ENCODE measurements around the gene C1orf105. TPM values are rescaled to one million over a fixed set of nuclear protein-coding genes. Genes with fewer than 3 reads are reported as not detected.

The C1orf105 gene
- total and polyA plus RNA-seq, 10 donors, result not detected

- H3K36me3 ChIP-seq, result no peaks in the 10 kb centered on the region
- H3K4me3 ChIP-seq, result no peak overlapping the region
- peaks cover 3 to 48% (median 21%) of the 10 kb centered on the region in 6 donors for H3K4me1 ChIP-seq
- no peaks in the 10 kb centered on the region for H3K9me3 ChIP-seq
- no peak for TF ChIP-seq CTCF (IDR thresholded peaks at IDR 0.05 in 8 of 11, conservative IDR thresholded peaks at IDR 0.05 in 3 of 11)
- no peak for TF ChIP-seq POLR2AphosphoS5 (IDR thresholded peaks at IDR 0.05)
- no peak for TF ChIP-seq POLR2A (IDR thresholded peaks at IDR 0.05)
- no peaks in the 10 kb centered on the region for H3K27me3 ChIP-seq (replicated peaks in 1 of 7)
- no peak for DNase-seq
- peak overlapping the region in 2 of 8 donors; percentile 81 to 82 for H3K27ac ChIP-seq
- 91 to 98% (median 95%) methylated on average over 2 of the region's 2 CpGs for WGBS, 5 donors
- intact Hi-C loops (cut with DNase I; ENCODE audit: low total_unique reads), result no loop called here
These were observed 38.5 kb upstream of the C1orf105 start for GRCh38 chr1:172381946-172382345.

GRCh38 chr1:172382406-172382805 is 38.1 kb upstream of the C1orf105 start:
- WGBS, 5 donors, result 87 to 100% (median 92%) methylated on average over 1 of the region's 1 CpG
- no peaks in the 10 kb centered on the region for H3K9me3 ChIP-seq
- TF ChIP-seq POLR2AphosphoS5 (IDR thresholded peaks at IDR 0.05), result no peak
- TF ChIP-seq CTCF (IDR thresholded peaks at IDR 0.05 in 8 of 11, conservative IDR thresholded peaks at IDR 0.05 in 3 of 11), result no peak
- TF ChIP-seq POLR2A (IDR thresholded peaks at IDR 0.05), result no peak
- peaks cover 3 to 48% (median 21%) of the 10 kb centered on the region in 6 donors for H3K4me1 ChIP-seq
- H3K36me3 ChIP-seq, result no peaks in the 10 kb centered on the region
- H3K27me3 ChIP-seq (replicated peaks in 1 of 7), result no peaks in the 10 kb centered on the region
- DNase-seq, result no peak
- H3K4me3 ChIP-seq, result no peak overlapping the region
- intact Hi-C loops (cut with DNase I; ENCODE audit: low total_unique reads), result no loop called here
- peak overlapping the region in 1 of 8 donors; percentile 82 for H3K27ac ChIP-seq

- 76 to 85% (median 80%) methylated on average over 4 of the region's 4 CpGs for WGBS, 5 donors
- Histone ChIP-seq H3K27me3 (replicated peaks in 1 of 7) (no peaks in the 10 kb centered on the region), H3K4me1 (peaks cover 3 to 48% (median 21%) of the 10 kb centered on the region in 6 donors), H3K27ac (peak overlapping the region in 1 of 8 donors; percentile 17), H3K9me3 (no peaks in the 10 kb centered on the region), H3K36me3 (no peaks in the 10 kb centered on the region), H3K4me3 (no peak overlapping the region)
- DNase-seq, result no peak
- intact Hi-C loops (cut with DNase I; ENCODE audit: low total_unique reads), result no loop called here
- TF ChIP-seq CTCF (IDR thresholded peaks at IDR 0.05 in 8 of 11, conservative IDR thresholded peaks at IDR 0.05 in 3 of 11) (no peak), POLR2AphosphoS5 (IDR thresholded peaks at IDR 0.05) (no peak), POLR2A (IDR thresholded peaks at IDR 0.05) (no peak)
These were observed 37.5 kb upstream of the C1orf105 start for GRCh38 chr1:172382990-172383389.

- no peak overlapping the region for H3K4me3 ChIP-seq
- TF ChIP-seq CTCF (IDR thresholded peaks at IDR 0.05 in 8 of 11, conservative IDR thresholded peaks at IDR 0.05 in 3 of 11) (no peak), POLR2A (IDR thresholded peaks at IDR 0.05) (no peak), POLR2AphosphoS5 (IDR thresholded peaks at IDR 0.05) (no peak)
- H3K9me3 ChIP-seq, result no peaks in the 10 kb centered on the region
- no peak for DNase-seq
- intact Hi-C loops (cut with DNase I; ENCODE audit: low total_unique reads), result no loop called here
- peaks cover 3 to 48% (median 21%) of the 10 kb centered on the region in 6 donors for H3K4me1 ChIP-seq
- peak overlapping the region in 1 of 8 donors; percentile 17 for H3K27ac ChIP-seq
- no peaks in the 10 kb centered on the region for H3K36me3 ChIP-seq
- H3K27me3 ChIP-seq (replicated peaks in 1 of 7), result no peaks in the 10 kb centered on the region
- whole genome bisulfite sequencing, 5 donors, result 44 to 52% (median 51%) methylated on average over 3 of the region's 3 CpGs
These were observed 36.9 kb upstream of the C1orf105 start for GRCh38 chr1:172383536-172383935.

Measured in spleen (tissue), 11 donors.